ENCODE data around the gene CD59. TPM values are rescaled to one million over a fixed set of nuclear protein-coding genes. Genes with fewer than 3 reads are reported as not detected.

Gene CD59
- total and polyA plus RNA-seq, 2 of the 13 experiments (the other 11 are each of a cell fraction or from before 2014, with no cell fraction given), result 127 to 289 TPM

DNA sequence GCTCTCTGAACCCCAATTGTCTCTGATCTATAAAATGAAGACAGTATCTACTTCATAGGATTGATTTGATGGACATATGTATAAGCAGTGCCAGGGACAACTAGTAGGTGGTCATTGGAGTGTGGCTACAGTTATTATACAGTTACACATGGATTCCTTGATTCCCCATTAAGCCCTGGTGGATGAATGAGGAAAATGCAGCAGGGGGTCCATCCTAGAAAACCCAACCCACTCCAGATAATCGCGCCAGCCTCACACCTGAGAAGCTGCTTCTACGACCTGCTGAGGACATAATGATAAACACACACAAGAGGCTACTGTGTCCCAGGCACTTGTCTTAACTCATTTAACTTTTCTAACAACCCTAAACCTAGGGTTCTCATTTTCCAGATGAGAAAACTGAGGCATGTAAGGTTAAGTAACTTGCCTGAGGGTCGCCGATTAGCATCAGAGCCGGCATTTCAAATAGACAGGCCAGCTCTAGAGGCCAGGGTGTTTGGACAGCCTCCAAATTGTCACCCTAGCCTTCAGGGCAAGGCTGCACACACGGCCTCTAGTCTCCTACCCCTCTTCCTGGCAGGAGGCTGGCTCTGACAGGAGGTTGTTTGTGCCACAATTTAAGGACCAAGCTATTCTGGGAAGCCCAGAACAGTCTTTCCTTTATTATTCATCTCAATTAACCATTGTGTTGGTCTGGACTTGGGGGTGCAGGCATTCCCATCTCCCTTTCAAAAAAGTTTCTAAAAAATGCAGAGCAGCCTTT is 31.8 kb downstream of the CD59 start (continued):
- TF ChIP-seq, protein P1, sequence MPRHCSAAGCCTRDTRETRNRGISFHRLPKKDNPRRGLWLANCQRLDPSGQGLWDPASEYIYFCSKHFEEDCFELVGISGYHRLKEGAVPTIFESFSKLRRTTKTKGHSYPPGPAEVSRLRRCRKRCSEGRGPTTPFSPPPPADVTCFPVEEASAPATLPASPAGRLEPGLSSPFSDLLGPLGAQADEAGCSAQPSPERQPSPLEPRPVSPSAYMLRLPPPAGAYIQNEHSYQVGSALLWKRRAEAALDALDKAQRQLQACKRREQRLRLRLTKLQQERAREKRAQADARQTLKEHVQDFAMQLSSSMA (CRISPR knock-in tag; IDR thresholded peaks at IDR 0.05), result no peak
- TF ChIP-seq, protein P2, sequence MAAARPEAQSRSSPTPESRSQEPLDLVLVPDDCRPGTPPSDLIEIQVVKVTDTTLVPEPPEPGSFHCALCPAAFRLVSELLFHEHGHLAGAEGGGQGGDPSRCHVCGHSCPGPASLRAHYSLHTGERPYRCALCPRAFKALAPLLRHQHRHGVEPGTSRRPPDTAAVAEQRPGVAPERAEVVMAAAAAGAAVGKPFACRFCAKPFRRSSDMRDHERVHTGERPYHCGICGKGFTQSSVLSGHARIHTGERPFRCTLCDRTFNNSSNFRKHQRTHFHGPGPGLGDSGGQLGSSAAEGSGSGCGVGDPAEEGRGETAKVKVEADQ (CRISPR knock-in tag; IDR thresholded peaks at IDR 0.05; ENCODE audit: borderline replicate concordance), result no peak
- TF ChIP-seq ZMAT3 (CRISPR knock-in tag; conservative IDR thresholded peaks at IDR 0.05) (no peak), ZFP1 (CRISPR knock-in tag; IDR thresholded peaks at IDR 0.05) (no peak), PHF5A (CRISPR knock-in tag; IDR thresholded peaks at IDR 0.05; ENCODE audit: low read depth, unreplicated experiment) (no peak), STAT5B (CRISPR knock-in tag; IDR thresholded peaks at IDR 0.05) (no peak), FOSL1 (CRISPR knock-in tag; IDR thresholded peaks at IDR 0.05; ENCODE audit: borderline replicate concordance) (no peak), NCOA2 (CRISPR knock-in tag; IDR thresholded peaks at IDR 0.05) (no peak), ZNF331 (CRISPR knock-in tag; IDR thresholded peaks at IDR 0.05) (no peak), BHLHE40 (IDR thresholded peaks at IDR 0.05; ENCODE audit: low read length) (no peak), ZEB1 (IDR thresholded peaks at IDR 0.05; ENCODE audit: insufficient replicate concordance, low read depth) (no peak)

DNA sequence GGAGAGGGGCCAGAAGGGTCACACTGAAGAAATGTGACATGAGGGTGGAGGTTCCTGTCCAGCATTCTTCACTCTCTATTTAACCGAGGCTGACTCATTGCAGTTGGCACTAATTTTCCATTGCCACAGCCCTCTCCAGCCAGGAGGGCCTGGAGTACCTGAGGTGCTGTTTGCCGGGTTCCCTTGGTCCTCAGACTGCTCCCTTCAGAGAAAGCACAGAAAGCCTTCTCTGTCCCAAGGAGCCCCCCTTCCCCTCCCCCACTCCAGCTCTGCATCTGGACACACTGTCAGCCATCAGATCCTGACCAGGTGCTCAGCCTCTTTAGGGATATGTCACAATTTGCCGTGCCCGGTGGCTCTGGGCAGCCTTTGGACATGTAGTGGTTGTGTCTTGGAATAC is 32.4 kb downstream of the CD59 start:
- FAIRE-seq, result no peak
- H3K9me3 ChIP-seq (ENCODE audit: low read length), result no peaks in the 10 kb centered on the region
- no TSS peak for BruUV-seq (replicated peaks)
- ChIA-PET CTCF (ENCODE audit: low intra/inter-chr PET ratio, low total read pairs) (no interaction called here), POLR2A (interaction anchor here (2.4 kb wide), 1 partner anchor 32 kb away, joined by 9 read pairs; the partner anchor contains the start of gene CD59)
- H3K36me3 ChIP-seq (replicated peaks in 1 of 2; ENCODE audit: control insufficient read depth in 1 of 2, insufficient read depth in 2 of 2, low read length in 2 of 2), result no peaks in the 10 kb centered on the region; a peak in 1 of 5 replicates
- DNase-seq (ENCODE audit: low spot score), result no peak
- H3K27me3 ChIP-seq (ENCODE audit: control insufficient read depth in 1 of 2, insufficient read depth in 2 of 2, low read length in 2 of 2), result no peaks in the 10 kb centered on the region
- H3K4me3 ChIP-seq (replicated peaks in 1 of 3; ENCODE audit: insufficient read depth in 1 of 3, low read depth in 2 of 3, low read length in 3 of 3), result no peak overlapping the region
- no peak overlapping the region for H3K9ac ChIP-seq (ENCODE audit: insufficient read depth, low read depth, low read length)
- no peaks in the 10 kb centered on the region; the same call in 1 of the 2 replicates for H4K20me1 ChIP-seq (ENCODE audit: insufficient read depth, low read length)
- no peak overlapping the region for H2AFZ ChIP-seq (ENCODE audit: low read length)
- ATAC-seq, result no peak
- in situ Hi-C loops (cut with HindIII; ENCODE audit: extremely low pct_ligation_motif_present, low pct_unique_long_range_greater_than_20kb), result no loop called here
- no peak overlapping the region for H3K4me2 ChIP-seq (ENCODE audit: low read depth, low read length)
- 65% methylated on average over 4 of the region's 4 CpGs for WGBS (ENCODE audit: low lambda C conversion rate)
- H3K79me2 ChIP-seq (ENCODE audit: insufficient read depth, low read length), result no peaks in the 10 kb centered on the region
- H3K27ac ChIP-seq (ENCODE audit: extremely low read length, insufficient read depth, low read length), result no peak overlapping the region
- peaks cover 80% of the 10 kb centered on the region for H3K4me1 ChIP-seq (ENCODE audit: insufficient read depth, low read length)
- intact Hi-C loops (cut with micrococcal nuclease; ENCODE audit: unreplicated experiment), result no loop called here
- TF ChIP-seq ZNF569 (CRISPR knock-in tag; IDR thresholded peaks at IDR 0.05; ENCODE audit: borderline replicate concordance) (no peak), DMAP1 (CRISPR knock-in tag; IDR thresholded peaks at IDR 0.05) (no peak), ZFP37 (CRISPR knock-in tag; IDR thresholded peaks at IDR 0.05; ENCODE audit: borderline replicate concordance) (no peak), ZBTB8A (CRISPR knock-in tag; IDR thresholded peaks at IDR 0.05; ENCODE audit: borderline replicate concordance, low read depth) (no peak), RXRA (CRISPR knock-in tag; IDR thresholded peaks at IDR 0.05) (no peak), NFYC (CRISPR knock-in tag; IDR thresholded peaks at IDR 0.05) (no peak)
- TF ChIP-seq, protein P3, sequence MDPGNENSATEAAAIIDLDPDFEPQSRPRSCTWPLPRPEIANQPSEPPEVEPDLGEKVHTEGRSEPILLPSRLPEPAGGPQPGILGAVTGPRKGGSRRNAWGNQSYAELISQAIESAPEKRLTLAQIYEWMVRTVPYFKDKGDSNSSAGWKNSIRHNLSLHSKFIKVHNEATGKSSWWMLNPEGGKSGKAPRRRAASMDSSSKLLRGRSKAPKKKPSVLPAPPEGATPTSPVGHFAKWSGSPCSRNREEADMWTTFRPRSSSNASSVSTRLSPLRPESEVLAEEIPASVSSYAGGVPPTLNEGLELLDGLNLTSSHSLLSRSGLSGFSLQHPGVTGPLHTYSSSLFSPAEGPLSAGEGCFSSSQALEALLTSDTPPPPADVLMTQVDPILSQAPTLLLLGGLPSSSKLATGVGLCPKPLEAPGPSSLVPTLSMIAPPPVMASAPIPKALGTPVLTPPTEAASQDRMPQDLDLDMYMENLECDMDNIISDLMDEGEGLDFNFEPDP (CRISPR knock-in tag; conservative IDR thresholded peaks at IDR 0.05), result no peak
- TF ChIP-seq, protein P4, sequence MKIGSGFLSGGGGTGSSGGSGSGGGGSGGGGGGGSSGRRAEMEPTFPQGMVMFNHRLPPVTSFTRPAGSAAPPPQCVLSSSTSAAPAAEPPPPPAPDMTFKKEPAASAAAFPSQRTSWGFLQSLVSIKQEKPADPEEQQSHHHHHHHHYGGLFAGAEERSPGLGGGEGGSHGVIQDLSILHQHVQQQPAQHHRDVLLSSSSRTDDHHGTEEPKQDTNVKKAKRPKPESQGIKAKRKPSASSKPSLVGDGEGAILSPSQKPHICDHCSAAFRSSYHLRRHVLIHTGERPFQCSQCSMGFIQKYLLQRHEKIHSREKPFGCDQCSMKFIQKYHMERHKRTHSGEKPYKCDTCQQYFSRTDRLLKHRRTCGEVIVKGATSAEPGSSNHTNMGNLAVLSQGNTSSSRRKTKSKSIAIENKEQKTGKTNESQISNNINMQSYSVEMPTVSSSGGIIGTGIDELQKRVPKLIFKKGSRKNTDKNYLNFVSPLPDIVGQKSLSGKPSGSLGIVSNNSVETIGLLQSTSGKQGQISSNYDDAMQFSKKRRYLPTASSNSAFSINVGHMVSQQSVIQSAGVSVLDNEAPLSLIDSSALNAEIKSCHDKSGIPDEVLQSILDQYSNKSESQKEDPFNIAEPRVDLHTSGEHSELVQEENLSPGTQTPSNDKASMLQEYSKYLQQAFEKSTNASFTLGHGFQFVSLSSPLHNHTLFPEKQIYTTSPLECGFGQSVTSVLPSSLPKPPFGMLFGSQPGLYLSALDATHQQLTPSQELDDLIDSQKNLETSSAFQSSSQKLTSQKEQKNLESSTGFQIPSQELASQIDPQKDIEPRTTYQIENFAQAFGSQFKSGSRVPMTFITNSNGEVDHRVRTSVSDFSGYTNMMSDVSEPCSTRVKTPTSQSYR (CRISPR knock-in tag; IDR thresholded peaks at IDR 0.05; ENCODE audit: borderline replicate concordance), result no peak

Measured in HepG2 (cell line).